ENCODE results near the gene PPM1G. TPM values are rescaled to one million over a fixed set of nuclear protein-coding genes. Genes with fewer than 3 reads are reported as not detected.
"Not testable (repeated sequence)": the region's sequence is repeated elsewhere in the genome, so short reads cannot be mapped to it uniquely, and the experiment has no call there.

PPM1G gene
- total RNA-seq, 2 donors from 2014 or later = 122 to 127 TPM

DNA sequence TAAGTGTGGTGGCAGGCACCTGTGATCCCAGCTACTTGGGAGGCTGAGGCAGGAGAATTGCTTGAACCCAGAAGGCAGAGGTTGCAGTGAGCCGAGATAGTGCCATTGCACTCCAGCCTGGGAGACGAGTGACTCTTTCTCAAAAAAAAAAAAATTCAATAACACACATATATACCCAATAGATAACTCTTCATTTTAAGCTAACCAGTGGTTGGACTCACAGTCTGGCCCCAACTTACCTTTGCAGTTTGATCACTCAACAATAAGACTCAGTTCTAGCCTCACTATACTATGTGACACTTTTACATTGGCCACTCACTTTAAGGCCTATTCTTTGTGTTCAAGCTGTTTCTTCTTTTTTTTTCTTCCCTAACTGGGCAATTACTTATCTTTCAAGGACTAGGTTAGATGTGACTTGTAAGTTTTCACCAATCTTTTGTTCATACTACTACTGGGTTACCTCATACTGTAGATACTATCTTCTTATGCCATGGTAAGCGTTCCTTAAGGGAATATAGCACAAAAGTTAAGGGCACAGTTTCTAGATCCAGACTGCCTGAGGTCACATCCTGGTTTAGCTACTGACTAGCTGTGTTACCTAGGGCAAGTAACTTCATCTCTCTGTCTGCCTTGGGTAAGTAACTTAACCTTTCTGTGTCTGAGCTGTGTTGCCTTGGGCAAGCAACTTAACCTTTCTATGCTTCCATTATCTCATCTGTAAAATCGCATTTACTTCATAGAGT lies 46.5 kb downstream of the PPM1G start:
- DNase-seq (ENCODE audit: low spot score in 2 of 2) (no peak), ATAC-seq (no peak)
- Mint-ChIP-seq H3K36me3 (peaks cover 8 to 10% of the 10 kb centered on the region in 2 donors), H3K9me3 (no peaks in the 10 kb centered on the region), H3K27ac (peak overlapping the region in 1 of 2 donors; percentile 65)

- DNase-seq (ENCODE audit: low spot score in 2 of 2) (peak; percentile 85 to 91), ATAC-seq (peak; percentile 83 to 85)
- Mint-ChIP-seq H3K36me3 (peaks cover 27 to 28% of the 10 kb centered on the region in 2 donors), H3K9me3 (no peaks in the 10 kb centered on the region), H3K27ac (peak within 1 kb of the TSS; percentile 97 to 99)
Measured at GRCh38 chr2:27356382-27357181, 52.8 kb downstream of the PPM1G start, which contains the start of gene GTF3C2. TSS of gene GTF3C2 (minus strand) at chr2:27356764. CDS start at chr2:27343554, 13,210 bp downstream.

DNA sequence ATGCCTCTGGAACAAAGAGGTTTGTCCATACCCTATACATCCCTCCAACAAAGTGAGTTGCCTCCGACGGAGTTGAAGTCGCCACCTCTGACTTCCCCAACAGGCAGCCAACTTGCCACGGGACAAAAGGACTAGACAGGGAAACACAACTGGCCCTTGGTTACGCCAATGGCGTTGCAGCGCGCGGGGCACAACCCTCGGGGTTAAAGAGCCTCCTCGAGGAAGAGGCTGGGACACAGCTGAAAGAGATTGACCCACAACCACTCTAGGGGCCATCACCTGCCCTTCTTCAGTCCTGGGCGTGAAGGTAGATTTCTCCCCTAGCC lies 53.4 kb downstream of the PPM1G start:
- H3K36me3 Mint-ChIP-seq = peaks cover 27 to 28% of the 10 kb centered on the region in 2 donors
- DNase-seq (ENCODE audit: low spot score in 2 of 2) = peak; percentile 64 to 72
- no peaks in the 10 kb centered on the region for H3K9me3 Mint-ChIP-seq
- peak overlapping the region; percentile 97 to 99 for H3K27ac Mint-ChIP-seq
- ATAC-seq = peak; percentile 51 to 58

GRCh38 chr2:27354597-27354927 lies 54.8 kb downstream of the PPM1G start:
- Mint-ChIP-seq H3K36me3 (peaks cover 27 to 28% of the 10 kb centered on the region in 2 donors), H3K9me3 (no peaks in the 10 kb centered on the region), H3K27ac (no peak overlapping the region)
- ATAC-seq (no peak), DNase-seq (ENCODE audit: low spot score in 2 of 2) (no peak)

- no peak for DNase-seq (ENCODE audit: low spot score in 2 of 2)
- no peak overlapping the region for H3K27ac Mint-ChIP-seq
- ATAC-seq = no peak
- H3K9me3 Mint-ChIP-seq = no peaks in the 10 kb centered on the region
- peaks cover 27 to 28% of the 10 kb centered on the region in 2 donors for H3K36me3 Mint-ChIP-seq
Measured at GRCh38 chr2:27353762-27354596, 55.4 kb downstream of the PPM1G start.

DNA sequence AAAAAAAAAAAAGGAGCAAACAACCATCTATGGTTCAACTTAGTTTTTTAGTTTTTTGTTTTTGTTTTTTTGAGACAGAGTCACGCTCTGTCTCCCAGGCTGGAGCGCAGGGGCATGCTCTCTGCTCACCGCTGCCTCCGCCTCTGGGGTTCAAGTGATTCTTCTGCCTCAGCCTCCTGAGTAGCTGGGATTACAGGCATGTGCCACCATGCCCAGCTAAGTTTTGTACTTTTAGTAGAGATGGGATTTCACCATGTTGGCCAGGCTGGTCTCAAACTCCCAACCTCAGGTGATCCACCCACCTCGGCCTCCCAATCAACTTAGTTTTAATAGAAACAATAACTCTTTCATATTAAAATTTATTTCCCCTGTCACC lies 56.0 kb downstream of the PPM1G start:
- H3K27ac Mint-ChIP-seq, H3K9me3 Mint-ChIP-seq: not testable (repeated sequence)
- peaks cover 22 to 23% of the 10 kb centered on the region in 2 donors for H3K36me3 Mint-ChIP-seq

GRCh38 chr2:27351802-27352598 lies 57.4 kb downstream of the PPM1G start:
- no peaks in the 10 kb centered on the region for H3K9me3 Mint-ChIP-seq
- DNase-seq (ENCODE audit: low spot score in 2 of 2) (no peak), ATAC-seq (peak; percentile 12 to 17)
- H3K27ac Mint-ChIP-seq = peak overlapping the region in 1 of 2 donors; percentile 2
- H3K36me3 Mint-ChIP-seq = peaks cover 15% of the 10 kb centered on the region in 2 donors

More for the DNA sequence above, 56.0 kb downstream of the PPM1G start:
- not testable (repeated sequence) for ATAC-seq; DNase-seq (ENCODE audit: low spot score in 2 of 2)

DNA sequence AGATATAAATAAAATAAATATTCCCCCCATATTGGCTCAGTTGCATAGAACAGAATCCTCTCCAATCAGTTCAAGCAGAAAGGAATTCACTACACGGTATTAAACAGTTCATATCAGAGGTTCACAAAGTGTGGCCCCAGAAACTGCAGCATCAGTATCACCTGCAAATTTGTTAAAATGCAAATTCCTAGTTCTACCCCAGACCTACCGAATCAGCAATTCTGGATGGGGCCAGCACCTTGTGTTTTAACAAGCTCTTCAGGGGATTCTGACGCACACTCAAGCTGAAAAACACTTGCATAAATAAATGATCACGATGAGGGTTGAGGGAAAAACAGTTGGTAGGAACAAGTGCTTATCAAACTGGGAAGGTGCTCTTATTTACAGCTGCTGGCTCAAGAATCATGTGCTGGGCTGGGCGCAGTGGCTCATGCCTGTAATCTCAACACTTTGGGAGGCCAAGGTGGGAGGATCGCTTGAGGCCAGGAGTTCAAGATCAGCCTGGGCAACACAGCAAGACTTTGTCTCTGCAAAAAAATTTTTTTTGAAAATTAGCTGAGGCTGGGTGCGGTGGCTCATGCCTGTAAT lies 59.2 kb downstream of the PPM1G start:
- Mint-ChIP-seq H3K9me3 (no peaks in the 10 kb centered on the region), H3K36me3 (no peaks in the 10 kb centered on the region), H3K27ac (no peak overlapping the region)
- ATAC-seq (no peak), DNase-seq (ENCODE audit: low spot score in 2 of 2) (no peak)

- ATAC-seq = no peak
- Mint-ChIP-seq H3K36me3 (peaks cover 0 to 5% of the 10 kb centered on the region in 2 donors), H3K27ac (no peak overlapping the region)
Measured at GRCh38 chr2:27347641-27348040, 61.8 kb downstream of the PPM1G start.

GRCh38 chr2:27336173-27336572 lies 73.2 kb downstream of the PPM1G start:
- no peaks in the 10 kb centered on the region for H3K9me3 Mint-ChIP-seq
- H3K36me3 Mint-ChIP-seq = peaks cover 0 to 11% of the 10 kb centered on the region in 2 donors
- no peak for DNase-seq (ENCODE audit: low spot score in 2 of 2)
- peak overlapping the region in 1 of 2 donors; percentile 29 for H3K27ac Mint-ChIP-seq
- no peak for ATAC-seq

More at GRCh38 chr2:27347641-27348040, 61.8 kb downstream of the PPM1G start:
- DNase-seq (ENCODE audit: low spot score in 2 of 2) = no peak
- H3K9me3 Mint-ChIP-seq = no peaks in the 10 kb centered on the region

- ATAC-seq (no peak), DNase-seq (ENCODE audit: low spot score in 2 of 2) (no peak)
- Mint-ChIP-seq H3K27ac (peak overlapping the region; percentile 29 to 41), H3K9me3 (no peaks in the 10 kb centered on the region), H3K36me3 (peaks cover 0 to 2% of the 10 kb centered on the region in 2 donors)
Measured at GRCh38 chr2:27335311-27335710, 74.1 kb downstream of the PPM1G start.

Other genes with a start within 250 kb of the PPM1G start
- 10 to 100 TPM; 58.8 to 59.1 TPM for gene ATRAID, start 197.6 kb downstream of the PPM1G start, total RNA-seq
- 10 to 100 TPM; 40.7 to 42.0 TPM for gene SLC5A6, start 197.3 kb downstream of the PPM1G start, total RNA-seq
- gene CAD, start 192.2 kb downstream of the PPM1G start, total RNA-seq = 10 to 100 TPM; 85.2 to 86.3 TPM
- gene SLC30A3, start 146.5 kb downstream of the PPM1G start, total RNA-seq = under 1 TPM; 0.68 to 0.88 TPM
- gene DNAJC5G, start 134.2 kb downstream of the PPM1G start, total RNA-seq = not detected
- not detected for gene TRIM54, start 127.2 kb downstream of the PPM1G start, total RNA-seq
- gene UCN, start 101.1 kb downstream of the PPM1G start, total RNA-seq = 1 to 10 TPM; 1.6 to 3.6 TPM
- gene MPV17, start 86.5 kb downstream of the PPM1G start, total RNA-seq = 100 to 1,000 TPM in 1 of 2 donors, 10 to 100 TPM in 1; 90.1 to 111 TPM
- gene GTF3C2, start 52.8 kb downstream of the PPM1G start, total RNA-seq = 10 to 100 TPM; 62.1 to 76.0 TPM
- gene EIF2B4, start 39.3 kb downstream of the PPM1G start, total RNA-seq = 10 to 100 TPM; 34.2 to 51.1 TPM
- gene SNX17, start 39.0 kb downstream of the PPM1G start, total RNA-seq = 10 to 100 TPM; 56.4 to 82.1 TPM
- 10 to 100 TPM; 10.7 to 12.4 TPM for gene ZNF513, start 28.9 kb downstream of the PPM1G start, total RNA-seq
- gene NRBP1, start 19.0 kb upstream of the PPM1G start, total RNA-seq = 10 to 100 TPM; 76.0 to 80.8 TPM
- 1 to 10 TPM; 7.9 to 8.3 TPM for gene KRTCAP3, start 32.8 kb upstream of the PPM1G start, total RNA-seq
- gene IFT172, start 80.2 kb upstream of the PPM1G start, total RNA-seq = 10 to 100 TPM; 15.8 to 16.4 TPM
- gene FNDC4, start 85.6 kb upstream of the PPM1G start, total RNA-seq = not detected
- gene GCKR, start 87.2 kb upstream of the PPM1G start, total RNA-seq = not detected
- gene ZNF512, start 173.5 kb upstream of the PPM1G start, total RNA-seq = 10 to 100 TPM; 38.0 to 40.6 TPM
- gene CCDC121, start 219.4 kb upstream of the PPM1G start, total RNA-seq = under 1 TPM in 1 of 2 donors, not detected in 1; 0.19 TPM
- gene GPN1, start 219.5 kb upstream of the PPM1G start, total RNA-seq = 10 to 100 TPM; 38.9 to 43.0 TPM

Measured in activated naive CD4-positive, alpha-beta T cell treated with anti-CD3 and anti-CD28 coated beads, Interleukin-2, amount 50 U/mL, for 72 hours (primary cell).